Rectal smooth muscle tissue (tissue), 1 donor: ENCODE data around the gene NDE1.
"Not testable (repeated sequence)": the region's sequence is repeated elsewhere in the genome, so short reads cannot be mapped to it uniquely, and the experiment has no call there.

Experiments
- H3K27ac ChIP-seq: one replicate; pipeline ENCODE4 v1.7.0; 2013; ENCODE audit warnings: low read depth, low read length, inconsistent platforms
- H3K27me3 ChIP-seq: one replicate; pipeline ENCODE4 v1.7.0; 2013; ENCODE audit warnings: low read length; ENCODE audit not compliant: control insufficient read depth, insufficient read depth
- H3K36me3 ChIP-seq: one replicate; pipeline ENCODE4 v1.7.0; 2013; ENCODE audit warnings: low read length; ENCODE audit not compliant: control insufficient read depth, insufficient read depth
- H3K4me1 ChIP-seq: one replicate; pipeline ENCODE4 v1.7.0; 2013; ENCODE audit warnings: low read length; ENCODE audit not compliant: control insufficient read depth, insufficient read depth
- H3K4me3 ChIP-seq: one replicate; pipeline ENCODE4 v1.7.0; 2013; ENCODE audit warnings: low read length
- H3K9ac ChIP-seq: one replicate; pipeline ENCODE4 v1.7.0; 2013; ENCODE audit warnings: low read length

NDE1 gene

GRCh38 chr16:15650019-15650697, at the start of gene NDE1:
Gene NDE1, plus strand, starts transcription at chr16:15650245. Its CDS starts 14,534 bp downstream, at chr16:15664779.
- H3K27ac ChIP-seq = peak within 1 kb of the TSS; percentile 87
- H3K36me3 ChIP-seq = no peaks in the 10 kb centered on the region
- peak within 1 kb of the TSS; percentile 95 for H3K4me3 ChIP-seq
- peak within 1 kb of the TSS; percentile 97 for H3K9ac ChIP-seq
- H3K27me3 ChIP-seq = no peaks in the 10 kb centered on the region
- peaks cover 7% of the 10 kb centered on the region for H3K4me1 ChIP-seq

- Histone ChIP-seq H3K4me1 (no peaks in the 10 kb centered on the region), H3K9ac (no peak overlapping the region), H3K36me3 (peaks cover 47% of the 10 kb centered on the region), H3K27me3 (no peaks in the 10 kb centered on the region), H3K27ac (no peak overlapping the region), H3K4me3 (no peak overlapping the region)
Measured at GRCh38 chr16:15601212-15601879, 48.7 kb upstream of the NDE1 start.

GRCh38 chr16:15602285-15603044, 47.6 kb upstream of the NDE1 start:
- H3K4me1 ChIP-seq = no peaks in the 10 kb centered on the region
- H3K27me3 ChIP-seq = no peaks in the 10 kb centered on the region
- H3K4me3 ChIP-seq = no peak overlapping the region
- H3K27ac ChIP-seq = no peak overlapping the region
- H3K9ac ChIP-seq = no peak overlapping the region
- H3K36me3 ChIP-seq = peaks cover 50% of the 10 kb centered on the region

GRCh38 chr16:15604460-15605440, 45.3 kb upstream of the NDE1 start:
- Histone ChIP-seq H3K27ac (no peak overlapping the region), H3K4me1 (no peaks in the 10 kb centered on the region), H3K4me3 (no peak overlapping the region), H3K9ac (no peak overlapping the region), H3K27me3 (no peaks in the 10 kb centered on the region), H3K36me3 (peaks cover 54% of the 10 kb centered on the region)

- H3K27me3 ChIP-seq = no peaks in the 10 kb centered on the region
- no peaks in the 10 kb centered on the region for H3K4me1 ChIP-seq
- H3K9ac ChIP-seq = no peak overlapping the region
- no peak overlapping the region for H3K4me3 ChIP-seq
- no peak overlapping the region for H3K27ac ChIP-seq
- peaks cover 55% of the 10 kb centered on the region for H3K36me3 ChIP-seq
Measured at GRCh38 chr16:15605839-15606517, 44.1 kb upstream of the NDE1 start.

- H3K27me3 ChIP-seq = no peaks in the 10 kb centered on the region
- peaks cover 50% of the 10 kb centered on the region for H3K36me3 ChIP-seq
- H3K4me3 ChIP-seq = no peak overlapping the region
- H3K27ac ChIP-seq = no peak overlapping the region
- H3K9ac ChIP-seq = no peak overlapping the region
- no peaks in the 10 kb centered on the region for H3K4me1 ChIP-seq
Measured at GRCh38 chr16:15606518-15607220, 43.4 kb upstream of the NDE1 start.

GRCh38 chr16:15607221-15607699, 42.8 kb upstream of the NDE1 start:
- not testable (repeated sequence) for H3K4me1 ChIP-seq, H3K27me3 ChIP-seq, H3K9ac ChIP-seq, H3K4me3 ChIP-seq, H3K27ac ChIP-seq
- H3K36me3 ChIP-seq = peaks cover 50% of the 10 kb centered on the region

GRCh38 chr16:15607700-15608396, 42.2 kb upstream of the NDE1 start:
- Histone ChIP-seq H3K9ac (no peak overlapping the region), H3K27ac (no peak overlapping the region), H3K27me3 (no peaks in the 10 kb centered on the region), H3K36me3 (peaks cover 51% of the 10 kb centered on the region), H3K4me1 (no peaks in the 10 kb centered on the region), H3K4me3 (no peak overlapping the region)

GRCh38 chr16:15608398-15609285, 41.4 kb upstream of the NDE1 start:
- Histone ChIP-seq H3K36me3 (peaks cover 51% of the 10 kb centered on the region), H3K4me1 (no peaks in the 10 kb centered on the region), H3K9ac (no peak overlapping the region), H3K4me3 (no peak overlapping the region), H3K27ac (no peak overlapping the region), H3K27me3 (no peaks in the 10 kb centered on the region)

- H3K27ac ChIP-seq = no peak overlapping the region
- H3K4me3 ChIP-seq = no peak overlapping the region
- no peak overlapping the region for H3K9ac ChIP-seq
- H3K27me3 ChIP-seq = no peaks in the 10 kb centered on the region
- no peaks in the 10 kb centered on the region for H3K4me1 ChIP-seq
- peaks cover 45% of the 10 kb centered on the region for H3K36me3 ChIP-seq
Measured at GRCh38 chr16:15609286-15609649, 40.8 kb upstream of the NDE1 start.
